CD4-positive, alpha-beta T cell treated with Interleukin-17A for 1 hour (primary cell): ENCODE results near the gene OR2V1.
"Not testable (repeated sequence)": the region's sequence is repeated elsewhere in the genome, so short reads cannot be mapped to it uniquely, and the experiment has no call there.

ENCODE experiments used
- DNase-seq: peaks from one replicate; pipeline ENCODE4 v3.0.0-alpha.2; 2020

The OR2V1 gene

DNA sequence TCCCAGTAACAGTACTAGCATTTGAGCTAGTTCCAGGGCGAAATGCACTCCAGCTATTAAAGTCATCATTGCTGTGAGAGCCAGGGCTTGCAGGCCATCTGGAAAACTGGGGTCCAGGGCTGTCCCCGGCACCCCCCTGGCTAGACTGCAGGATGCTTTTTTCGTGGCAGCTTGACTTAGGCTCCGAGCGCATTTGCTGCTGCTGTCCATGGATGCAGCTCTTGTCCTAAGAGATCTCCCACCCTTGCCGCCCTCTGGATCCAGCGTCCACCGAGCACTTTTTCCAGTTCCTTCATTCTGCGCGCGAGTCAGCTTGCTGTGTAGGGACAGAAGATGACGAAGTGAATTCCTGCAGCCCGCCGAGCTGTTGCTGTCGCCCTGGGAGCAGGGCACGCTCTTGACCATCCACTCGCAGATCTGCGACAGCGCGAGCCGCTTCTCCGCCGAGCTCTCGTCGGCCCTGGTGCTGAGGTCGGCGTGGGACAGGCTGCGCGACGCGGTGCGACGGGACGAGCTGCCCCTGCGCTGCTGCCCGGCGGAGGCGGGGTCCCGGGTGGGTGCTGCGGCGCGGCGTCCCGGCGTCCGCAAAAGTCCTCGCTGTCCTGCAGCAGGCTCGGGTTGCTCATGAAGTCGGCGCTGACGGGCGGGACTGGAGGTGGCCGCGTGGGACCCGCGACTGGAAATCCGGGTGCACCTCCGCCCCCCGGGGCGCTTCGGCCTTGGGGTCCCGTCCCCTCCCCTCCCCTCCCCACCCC is 30.7 kb downstream of the OR2V1 start:
- no peak for DNase-seq

DNA sequence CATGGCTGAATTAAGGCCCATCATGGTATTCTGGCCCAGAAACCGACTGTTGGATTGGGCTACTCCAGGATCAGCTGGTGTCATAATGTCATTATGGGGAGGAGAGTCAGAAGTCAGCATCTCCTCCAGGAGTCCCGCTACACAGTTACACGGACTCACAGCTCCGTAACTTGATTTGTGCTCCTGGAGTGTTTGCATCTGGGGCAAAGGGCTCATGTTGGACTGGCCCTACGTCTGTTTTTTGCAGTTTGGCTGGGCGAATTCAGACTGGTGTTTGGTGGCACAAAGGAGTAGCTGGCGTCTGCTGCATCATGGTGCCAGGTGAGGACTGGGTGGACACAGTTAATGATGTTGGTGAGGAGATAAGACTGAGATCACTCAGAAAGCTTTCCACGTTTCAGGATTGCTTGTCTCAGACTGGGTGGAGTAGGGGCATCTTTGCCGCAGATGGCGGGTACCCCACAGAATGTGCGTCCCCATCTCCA is 31.3 kb downstream of the OR2V1 start:
- DNase-seq = no peak

DNA sequence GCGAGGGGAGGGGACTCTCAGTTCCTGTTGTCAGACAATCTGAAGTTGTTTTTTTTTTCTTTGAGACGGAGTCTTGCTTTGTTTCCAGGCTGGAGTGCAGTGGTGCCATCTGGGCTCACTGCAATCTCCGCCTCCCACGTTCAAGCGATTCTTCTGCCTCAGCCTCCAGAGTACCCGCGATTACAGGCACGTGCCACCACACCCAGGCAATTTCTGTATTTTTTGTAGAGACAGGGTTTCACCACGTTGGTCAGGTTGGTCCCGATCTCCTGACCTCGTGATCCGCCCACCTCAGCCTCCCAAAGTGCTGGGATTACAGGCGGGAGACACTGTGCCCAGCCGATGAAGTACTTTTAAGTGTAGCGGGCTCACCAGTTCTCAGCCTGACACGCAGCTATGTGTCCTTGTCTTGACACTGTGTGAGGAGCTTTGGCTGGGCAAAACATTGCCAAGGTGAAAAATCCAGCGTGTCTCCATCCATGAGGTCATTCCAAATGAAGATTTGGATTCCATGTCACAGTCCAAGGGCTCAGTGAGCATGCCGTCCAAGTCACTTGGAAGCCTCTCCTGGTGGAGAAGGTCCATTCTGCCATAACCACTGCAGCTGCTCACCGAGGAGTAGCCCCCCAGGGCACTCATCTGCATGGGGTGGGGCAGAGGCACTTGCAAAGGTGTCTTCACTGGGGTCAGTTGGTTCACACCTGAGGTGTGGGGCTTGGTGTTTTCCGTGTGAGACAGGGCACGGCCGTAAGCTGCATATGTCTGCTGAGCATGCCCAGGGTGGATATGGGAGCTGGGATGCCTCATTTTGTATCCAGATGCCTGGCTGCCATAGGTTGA is 32.0 kb downstream of the OR2V1 start:
- no peak for DNase-seq

DNA sequence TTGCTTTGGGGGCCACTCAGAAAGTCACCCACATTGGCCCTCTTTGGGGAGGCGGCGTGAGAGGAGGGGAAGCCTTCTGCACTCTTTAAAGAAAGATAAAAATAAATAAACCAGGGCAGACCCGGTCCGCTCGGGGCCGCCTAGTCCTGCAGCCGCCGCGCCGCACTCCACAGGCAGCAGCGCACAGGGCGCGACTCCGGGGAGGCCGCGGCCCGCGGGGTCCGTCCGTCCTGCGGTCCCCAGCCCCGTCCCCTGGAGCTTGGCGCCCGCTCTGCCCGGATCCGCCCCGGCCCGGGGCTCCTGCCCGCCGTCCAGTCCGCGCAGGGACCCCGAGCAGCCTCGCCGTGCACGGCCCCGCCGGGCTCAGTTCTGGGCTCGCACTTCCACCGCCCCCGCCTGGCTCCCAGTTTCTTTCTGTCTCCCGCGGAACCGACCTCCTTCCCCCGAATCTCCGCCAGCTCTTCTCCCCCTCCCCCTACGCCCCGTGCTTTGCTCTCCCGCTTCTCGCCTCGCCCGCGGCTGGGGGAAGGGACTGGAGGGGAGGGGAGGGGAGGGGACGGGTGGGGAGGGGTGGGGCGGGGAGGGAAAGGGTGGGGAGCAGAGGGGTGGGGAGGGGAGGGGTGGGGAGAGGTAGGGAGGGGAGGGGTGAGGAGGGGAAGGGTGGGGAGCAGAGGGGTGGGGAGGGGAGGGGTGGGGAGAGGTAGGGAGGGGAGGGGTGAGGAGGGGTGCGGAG is 33.0 kb downstream of the OR2V1 start:
- not testable (repeated sequence) for DNase-seq

DNA sequence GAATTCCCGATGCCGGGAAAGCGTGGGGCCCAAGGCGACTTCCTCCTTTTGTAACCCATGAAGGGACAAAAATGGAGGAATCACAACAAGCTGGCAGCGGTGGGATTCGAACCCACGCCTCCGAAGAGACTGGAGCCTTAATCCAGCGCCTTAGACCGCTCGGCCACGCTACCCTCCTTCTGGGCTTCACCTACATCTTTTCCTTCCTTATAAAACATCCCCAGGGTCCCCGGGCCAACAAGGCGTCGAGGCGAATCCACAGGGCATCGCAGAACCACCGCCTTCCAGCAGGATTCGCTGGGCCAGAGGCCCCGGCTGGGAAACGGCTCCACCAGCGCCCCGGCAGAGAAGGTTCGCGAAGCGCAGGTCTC is 33.6 kb downstream of the OR2V1 start:
- DNase-seq = not testable (repeated sequence)

DNA sequence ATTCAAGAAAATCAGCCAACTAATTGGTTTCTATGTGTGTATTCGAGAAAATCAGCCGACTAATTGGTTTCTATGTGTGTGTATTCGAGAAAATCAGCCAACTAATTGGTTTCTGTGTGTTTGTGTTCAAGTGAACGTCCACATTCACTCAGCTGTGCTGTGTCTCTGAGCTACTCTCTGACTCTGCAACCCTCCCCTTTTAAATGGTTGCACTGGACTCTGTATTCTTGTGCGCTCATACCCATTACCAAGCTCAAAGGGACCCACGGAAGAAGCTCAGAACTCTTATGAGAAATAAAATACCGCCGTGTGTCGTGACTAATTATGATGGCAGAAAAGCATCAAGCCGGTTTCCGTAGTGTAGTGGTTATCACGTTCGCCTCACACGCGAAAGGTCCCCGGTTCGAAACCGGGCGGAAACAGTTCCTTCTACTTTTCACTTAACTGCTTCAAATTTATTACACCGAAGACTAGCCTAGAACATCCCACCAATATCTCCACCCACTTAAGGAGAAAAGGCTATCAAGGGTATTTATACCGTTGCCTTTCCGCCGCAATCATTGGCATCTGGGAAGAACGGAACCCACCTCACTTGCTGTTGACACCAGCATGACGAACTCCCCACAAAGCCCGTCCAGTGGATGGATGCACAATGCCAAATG is 34.1 kb downstream of the OR2V1 start:
- DNase-seq = not testable (repeated sequence)

DNA sequence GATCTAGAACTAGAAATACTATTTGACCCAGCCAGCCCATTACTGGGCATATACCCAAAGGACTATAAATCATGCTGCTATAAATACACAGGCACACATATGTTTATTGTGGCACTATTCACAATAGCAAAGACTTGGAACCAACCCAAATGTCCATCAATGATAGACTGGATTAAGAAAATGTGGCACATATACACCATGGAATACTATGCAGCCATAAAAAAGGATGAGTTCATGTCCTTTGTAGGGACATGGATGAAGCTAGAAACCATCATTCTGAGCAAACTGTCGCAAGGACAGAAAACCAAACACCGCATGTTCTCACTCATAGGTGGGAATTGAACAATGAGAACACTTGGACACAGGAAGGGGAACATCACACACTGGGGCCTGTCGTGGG is 35.8 kb downstream of the OR2V1 start:
- not testable (repeated sequence) for DNase-seq

DNA sequence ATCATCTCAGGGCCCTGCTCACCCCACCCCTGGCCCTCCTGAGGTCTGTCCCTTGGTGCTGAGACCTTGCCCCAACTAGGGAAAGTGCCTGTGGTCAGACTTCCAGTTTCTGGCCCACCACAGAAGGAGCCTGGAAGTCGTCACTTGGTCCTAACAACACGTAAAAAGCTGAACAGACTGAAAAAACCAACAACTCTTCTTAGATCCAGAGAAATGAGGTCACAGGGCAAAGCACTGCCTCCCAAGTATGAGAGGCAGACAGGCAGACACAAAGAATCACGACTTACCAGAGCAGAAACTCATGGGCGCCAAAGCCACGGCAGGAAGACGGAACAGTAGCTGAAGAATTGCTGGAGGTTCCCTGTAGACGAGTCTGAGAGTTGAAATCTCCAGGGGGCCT is 38.5 kb downstream of the OR2V1 start:
- DNase-seq = no peak

DNA sequence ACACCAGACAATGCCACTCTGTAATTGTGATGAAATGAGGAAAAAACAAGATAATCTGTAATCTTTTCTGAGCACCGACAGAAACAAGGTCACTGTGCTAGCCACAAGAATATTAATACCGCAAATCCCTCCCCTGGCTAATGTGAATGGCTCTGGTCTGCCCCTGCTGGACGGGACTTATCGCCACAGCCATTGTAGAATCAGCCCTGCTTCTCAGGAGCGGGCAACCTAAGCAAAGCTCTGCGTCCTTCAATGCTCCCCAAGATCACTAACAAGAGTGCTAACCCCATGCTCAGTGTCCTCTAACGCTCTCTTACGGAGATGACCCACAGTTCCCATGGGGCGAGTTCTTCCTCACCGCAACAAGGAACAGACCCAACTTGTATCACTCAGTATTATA is 42.7 kb downstream of the OR2V1 start:
- DNase-seq = no peak

DNA sequence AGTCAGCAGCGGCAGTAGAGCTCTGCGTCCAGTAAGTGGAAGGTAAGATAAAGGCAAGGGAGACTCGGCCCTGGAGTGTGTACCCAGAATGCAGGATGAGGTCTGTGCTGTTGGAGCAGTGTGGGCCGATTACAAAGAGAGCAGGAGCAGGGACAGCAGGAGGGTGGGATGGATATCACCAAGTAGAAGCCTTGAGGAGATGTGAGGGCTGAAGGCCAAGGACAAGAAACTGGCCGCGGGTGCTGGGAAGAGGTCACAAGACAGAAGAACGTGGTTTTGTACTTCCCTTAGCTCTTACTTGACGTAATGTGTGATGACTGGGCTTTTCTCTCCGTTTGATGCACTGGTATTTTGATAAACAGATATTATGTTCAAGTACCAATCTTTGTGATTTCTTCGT is 43.7 kb downstream of the OR2V1 start:
- no peak for DNase-seq

DNA sequence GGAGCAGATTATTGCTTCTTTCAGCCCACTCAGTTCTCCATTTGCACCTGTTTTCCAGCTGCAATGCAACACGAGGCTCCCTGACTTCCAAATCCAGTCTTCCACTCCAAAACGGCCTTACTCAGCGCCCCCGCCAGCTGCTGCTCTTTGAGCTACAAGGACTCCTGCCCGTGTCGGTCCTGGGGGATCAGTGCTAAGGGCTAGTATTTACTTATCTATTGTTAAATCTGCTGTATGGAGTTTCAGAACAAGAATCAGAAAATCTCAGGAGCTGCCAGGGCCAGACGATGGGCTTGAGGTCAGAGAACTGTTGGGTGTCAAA is 44.1 kb downstream of the OR2V1 start:
- no peak for DNase-seq

DNA sequence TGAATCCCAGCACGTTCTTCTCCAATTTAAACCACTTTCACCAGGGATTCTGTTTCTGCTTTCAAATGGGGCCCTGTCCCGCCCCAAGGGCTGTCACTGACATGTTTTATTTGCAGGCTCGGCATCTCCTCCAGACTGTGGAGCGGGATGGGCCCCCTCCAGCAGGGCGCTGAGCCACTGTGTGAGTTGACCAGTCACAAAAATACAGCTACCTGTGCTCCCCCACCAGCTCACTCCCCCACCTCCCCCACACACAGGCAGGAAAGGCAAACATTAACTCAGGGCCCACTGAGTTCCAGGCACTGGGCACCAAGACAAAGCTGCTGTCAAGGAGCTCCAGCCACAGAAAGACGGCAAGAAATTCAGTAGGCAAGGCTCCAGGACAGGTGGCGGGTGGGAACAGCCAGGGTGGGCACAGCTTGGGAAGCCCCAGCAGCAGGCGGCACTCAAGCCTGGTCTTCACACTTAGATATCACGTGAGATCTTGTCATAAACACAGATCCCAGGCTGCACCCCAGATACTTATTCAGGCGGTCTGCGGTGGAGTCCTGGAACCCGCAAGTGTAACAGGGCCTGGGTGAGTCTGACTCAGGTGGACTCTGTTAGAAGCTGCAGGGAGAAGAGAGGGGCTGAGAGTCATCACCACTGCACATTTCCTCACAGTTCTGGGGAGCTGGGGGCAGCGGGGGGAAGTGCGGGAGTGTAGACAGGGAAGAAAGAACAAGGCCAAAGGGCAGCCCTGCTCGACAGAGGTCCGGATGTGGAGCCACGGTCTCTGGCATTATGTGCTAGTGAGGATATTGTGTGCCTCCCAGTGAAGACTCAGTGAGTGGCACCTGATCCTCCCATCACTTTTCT is 44.7 kb downstream of the OR2V1 start:
- no peak for DNase-seq

DNA sequence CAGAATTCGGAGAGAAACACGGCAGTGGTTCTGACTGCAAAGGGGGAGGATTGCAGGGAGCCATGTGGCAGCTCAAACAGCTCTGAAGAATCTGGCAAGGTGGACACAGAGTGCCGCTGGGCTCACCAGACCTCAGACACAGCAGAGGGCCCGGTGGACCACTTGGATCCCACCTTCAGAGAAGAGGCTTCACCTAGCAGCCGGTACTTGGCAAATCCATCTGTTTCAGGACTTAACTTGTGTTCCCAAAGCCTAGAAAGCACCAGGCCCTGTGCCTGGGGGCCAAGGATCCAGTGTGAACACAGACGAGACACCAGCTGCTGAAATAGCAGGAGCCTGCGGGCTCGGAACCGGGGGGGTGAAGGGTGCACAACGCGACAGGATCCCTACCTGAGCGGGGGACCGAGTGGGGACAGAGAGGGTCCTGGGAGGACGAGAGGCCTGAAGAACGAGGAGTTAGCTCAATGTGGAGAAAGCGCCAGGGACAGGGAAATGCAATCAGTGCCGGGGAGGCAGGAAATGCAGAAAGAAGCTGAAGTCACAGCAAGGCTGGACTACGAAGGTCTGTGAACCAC is 46.3 kb downstream of the OR2V1 start:
- DNase-seq = no peak

DNA sequence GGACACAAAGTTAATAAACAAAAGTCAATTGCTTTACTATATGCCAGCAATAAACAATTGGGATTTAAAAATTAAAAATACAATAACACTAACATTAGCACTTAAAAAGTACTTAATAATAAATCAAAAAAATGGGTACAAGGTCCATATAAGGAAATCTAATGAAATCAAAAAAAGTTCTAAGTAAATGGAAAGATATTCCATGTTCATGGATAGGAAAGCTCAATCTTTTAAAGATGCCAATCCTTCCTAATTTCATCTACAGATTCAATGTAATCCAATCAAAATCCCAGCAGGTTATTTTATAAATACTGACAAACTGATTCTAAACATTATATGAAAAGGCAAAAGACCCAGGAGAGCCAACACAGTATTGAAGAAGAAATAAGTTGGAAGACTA is 49.0 kb downstream of the OR2V1 start:
- DNase-seq = no peak

DNA sequence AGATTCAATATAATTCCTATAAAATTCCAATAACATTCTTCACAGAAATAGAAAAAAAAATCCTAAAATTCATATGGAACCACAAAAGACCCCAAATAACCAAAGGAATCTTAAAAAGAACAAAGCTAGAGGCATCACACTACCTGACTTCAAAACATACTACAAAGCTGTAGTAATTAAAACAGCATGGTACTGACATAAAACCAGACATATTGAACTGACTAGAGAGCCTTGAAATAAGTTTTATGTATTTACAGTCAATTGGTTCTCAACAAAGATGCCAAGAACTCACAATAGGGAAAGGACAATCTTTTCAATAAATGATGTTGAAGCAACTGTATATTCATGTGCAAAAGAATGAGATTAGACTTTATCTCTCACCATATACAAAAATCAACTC is 54.0 kb downstream of the OR2V1 start:
- no peak for DNase-seq
